GM23338 (cell line): Measurements from ENCODE around the gene USP32. TPM values are rescaled to one million over a fixed set of nuclear protein-coding genes. Genes with fewer than 3 reads are reported as not detected.

ENCODE experiments used
- ATAC-seq: fragments of 200-7000 bp; cut with Tn5 transposase; 3 replicates; pipeline ENCODE4 v1.9.1; 2020
- DNase-seq: peaks from one replicate; pipeline ENCODE4 v3.0.0-alpha.2; 2015; ENCODE audit warnings: low spot score
- H2AFZ ChIP-seq: fragments of 200-600 bp; sonication (generic); 2 replicates; pipeline ENCODE4 v1.8.0; 2016; ENCODE audit warnings: antibody characterized with exemption, mild to moderate bottlenecking, moderate library complexity
- H3F3A ChIP-seq: fragments of 200-600 bp; sonication (generic); replicated peaks from 2 replicates; pipeline ENCODE4 v1.8.0; 2017; ENCODE audit warnings: antibody characterized with exemption, mixed run types, low read depth
- H3K27ac ChIP-seq: fragments of 200-600 bp; sonication (generic); 2 replicates; pipeline ENCODE4 v1.6.1; 2016; ENCODE audit warnings: low read depth
- H3K27me3 ChIP-seq: fragments of 200-600 bp; sonication (generic); 2 replicates; pipeline ENCODE4 v1.8.0; 2016; ENCODE audit warnings: mild to moderate bottlenecking, mixed run types, moderate library complexity; ENCODE audit not compliant: insufficient read depth
- H3K36me3 ChIP-seq: fragments of 200-600 bp; sonication (generic); 2 replicates; pipeline ENCODE4 v1.8.0; 2016; ENCODE audit warnings: mild to moderate bottlenecking; ENCODE audit not compliant: insufficient read depth
- H3K4me1 ChIP-seq: fragments of 200-600 bp; sonication (generic); 2 replicates; pipeline ENCODE4 v1.8.0; 2016; ENCODE audit warnings: mild to moderate bottlenecking, moderate library complexity; ENCODE audit not compliant: insufficient read depth
- H3K4me2 ChIP-seq: fragments of 200-600 bp; sonication (generic); 2 replicates; pipeline ENCODE4 v1.7.1; 2017; ENCODE audit warnings: mixed run types
- H3K4me3 ChIP-seq: fragments of 200-600 bp; sonication (generic); 2 replicates; pipeline ENCODE4 v1.6.1; 2016; ENCODE audit warnings: mixed run types
- H3K79me2 ChIP-seq: fragments of 200-600 bp; sonication (generic); replicated peaks from 2 replicates; pipeline ENCODE4 v1.8.0; 2017; ENCODE audit warnings: mild to moderate bottlenecking; ENCODE audit not compliant: insufficient read depth
- H3K9me2 ChIP-seq: fragments of 200-600 bp; sonication (generic); 2 replicates; pipeline ENCODE4 v1.8.0; 2017; ENCODE audit not compliant: insufficient read depth
- H4K20me1 ChIP-seq: fragments of 200-600 bp; sonication (generic); replicated peaks from 2 replicates; pipeline ENCODE4 v1.8.0; 2017; ENCODE audit warnings: mild to moderate bottlenecking; ENCODE audit not compliant: insufficient read depth
- H3K27ac Mint-ChIP-seq: 2 replicates; pipeline ENCODE4 v1.8.0; 2020; ENCODE audit warnings: inconsistent platforms, mild to moderate bottlenecking, moderate library complexity, mixed read lengths
- H3K27me3 Mint-ChIP-seq: 3 replicates; pipeline ENCODE4 v1.8.0; 2022; ENCODE audit warnings: low read depth, mild to moderate bottlenecking, moderate library complexity, mixed read lengths, inconsistent platforms; ENCODE audit not compliant: insufficient read depth, poor library complexity
- H3K36me3 Mint-ChIP-seq: 3 replicates; pipeline ENCODE4 v1.8.0; 2021; ENCODE audit warnings: low read depth, mild to moderate bottlenecking, inconsistent platforms, moderate library complexity, mixed read lengths
- H3K4me1 Mint-ChIP-seq: 3 replicates; pipeline ENCODE4 v1.8.0; 2020; ENCODE audit warnings: mild to moderate bottlenecking, inconsistent platforms, mixed read lengths
- H3K4me3 Mint-ChIP-seq: 3 replicates; pipeline ENCODE4 v1.8.0; 2021; ENCODE audit warnings: moderate library complexity, mild to moderate bottlenecking, inconsistent platforms, mixed read lengths
- H3K9me3 Mint-ChIP-seq: 3 replicates; pipeline ENCODE4 v1.8.0; 2020; ENCODE audit warnings: moderate library complexity, mild to moderate bottlenecking, inconsistent platforms, mixed read lengths
- EZH2 ChIP-seq: fragments of 200-600 bp; sonication (generic); IDR thresholded peaks from one replicate; pipeline ENCODE4 v1.8.0; 2017; ENCODE audit warnings: antibody characterized with exemption, mild to moderate bottlenecking, low read depth; ENCODE audit not compliant: unreplicated experiment
- EZH2phosphoT487 ChIP-seq: fragments of 200-600 bp; sonication (generic); IDR thresholded peaks from one replicate; pipeline ENCODE4 v1.8.1; 2018; ENCODE audit warnings: antibody characterized with exemption; ENCODE audit not compliant: unreplicated experiment
- JUNB ChIP-seq: IDR thresholded peaks from one replicate; pipeline ENCODE4 v1.6.1; 2016; ENCODE audit warnings: antibody characterized with exemption; ENCODE audit not compliant: unreplicated experiment
- NANOG ChIP-seq: IDR thresholded peaks from 2 replicates; pipeline ENCODE4 v1.6.1; 2016; ENCODE audit warnings: antibody characterized with exemption, borderline replicate concordance
- POLR2AphosphoS5 ChIP-seq: IDR thresholded peaks from 2 replicates; pipeline ENCODE4 v1.6.1; 2016; ENCODE audit warnings: antibody characterized with exemption, low read depth
- STAT1 ChIP-seq: IDR thresholded peaks from one replicate; pipeline ENCODE4 v1.6.1; 2016; ENCODE audit warnings: antibody characterized with exemption; ENCODE audit not compliant: unreplicated experiment
- ZNF114 ChIP-seq: fragments of 250-450 bp; sonication (Bioruptor Pico); IDR thresholded peaks from 2 replicates; pipeline ENCODE4 v1.5.0; 2020; ENCODE audit warnings: mild to moderate bottlenecking, moderate library complexity
- ZNF331 ChIP-seq: fragments of 250-450 bp; sonication (Bioruptor Pico); IDR thresholded peaks from 2 replicates; pipeline ENCODE4 v1.5.0; 2020; ENCODE audit warnings: low read depth, mild to moderate bottlenecking, moderate library complexity
- polyA plus RNA-seq: library from polyadenylated mRNA; unstranded; fragments of >200 nt; fragmentation: Nextera tagmentation; extraction: Ambion mirVana; gene quantifications from 2 replicates; pipeline ENCODE4 v1.2.1, GENCODE V29; 2016
- total RNA-seq: library from RNA; depleted of rRNA; stranded (reverse); fragments of >200 nt; shearing (Covaris generic); gene quantifications from 2 replicates; pipeline ENCODE4 v1.2.3, GENCODE V29; 2014
- TF ChIP-seq, protein P1 (sequence below): IDR thresholded peaks from 2 replicates; pipeline ENCODE4 v1.6.1; 2016; ENCODE audit warnings: antibody characterized with exemption
- TF ChIP-seq, protein P2 (sequence below): fragments of 250-450 bp; sonication (Bioruptor Pico); IDR thresholded peaks from 2 replicates; pipeline ENCODE4 v1.5.0; 2020; ENCODE audit warnings: mild to moderate bottlenecking, moderate library complexity
- TF ChIP-seq, protein P3 (sequence below): IDR thresholded peaks from one replicate; pipeline ENCODE4 v1.6.1; 2018; ENCODE audit warnings: antibody characterized with exemption; ENCODE audit not compliant: unreplicated experiment

Gene USP32
- total and polyA plus RNA-seq, 2 experiments from 2014 or later: 43.6 to 129 TPM

DNA sequence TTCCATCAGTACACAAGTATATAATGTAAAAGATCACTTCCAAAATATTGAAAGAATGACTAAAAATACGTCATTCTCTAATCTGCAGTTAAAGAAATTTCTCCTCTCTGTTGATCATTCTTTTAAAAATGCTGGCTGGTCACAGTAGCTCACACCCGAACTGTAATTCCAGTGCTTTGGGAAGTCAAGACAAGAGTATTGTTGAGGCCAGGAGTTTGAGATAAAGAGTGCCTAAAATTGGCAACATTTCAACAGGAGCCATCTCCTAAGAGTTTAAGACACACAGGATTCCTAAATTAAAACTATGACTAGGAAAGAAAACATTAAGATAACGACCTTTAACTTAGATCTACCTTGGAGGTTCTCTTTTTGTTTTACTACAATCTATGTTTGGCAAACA lies 4.5 kb upstream of the USP32 start:
- peaks cover 14% of the 10 kb centered on the region; the same call in 2 of the 3 replicates for H3K4me1 Mint-ChIP-seq
- no peaks in the 10 kb centered on the region for H3K9me3 Mint-ChIP-seq
- H3K4me1 ChIP-seq: peaks cover 4% of the 10 kb centered on the region; the same call in 1 of the 2 replicates
- no peak overlapping the region for H3K4me3 Mint-ChIP-seq
- no peaks in the 10 kb centered on the region for H3K27me3 ChIP-seq
- no peak overlapping the region for H3K27ac ChIP-seq
- no peak overlapping the region for H3K4me3 ChIP-seq
- no peak overlapping the region for H3K27ac Mint-ChIP-seq
- H3K27me3 Mint-ChIP-seq: peaks cover 3% of the 10 kb centered on the region
- H3K79me2 ChIP-seq: peaks cover 2% of the 10 kb centered on the region
- ATAC-seq: no peak
- no peaks in the 10 kb centered on the region for H3K36me3 ChIP-seq
- DNase-seq: no peak
- 0 out of 2 replicates have a peak, but pooled peaks cover 4% of the 10 kb centered on the region for H3F3A ChIP-seq
- TF ChIP-seq EZH2 (no peak), EZH2phosphoT487 (no peak), STAT1 (no peak), NANOG (no peak), ZNF114 (CRISPR knock-in tag) (no peak), POLR2AphosphoS5 (no peak), ZNF331 (no peak), JUNB (no peak)
- TF ChIP-seq, protein P1, sequence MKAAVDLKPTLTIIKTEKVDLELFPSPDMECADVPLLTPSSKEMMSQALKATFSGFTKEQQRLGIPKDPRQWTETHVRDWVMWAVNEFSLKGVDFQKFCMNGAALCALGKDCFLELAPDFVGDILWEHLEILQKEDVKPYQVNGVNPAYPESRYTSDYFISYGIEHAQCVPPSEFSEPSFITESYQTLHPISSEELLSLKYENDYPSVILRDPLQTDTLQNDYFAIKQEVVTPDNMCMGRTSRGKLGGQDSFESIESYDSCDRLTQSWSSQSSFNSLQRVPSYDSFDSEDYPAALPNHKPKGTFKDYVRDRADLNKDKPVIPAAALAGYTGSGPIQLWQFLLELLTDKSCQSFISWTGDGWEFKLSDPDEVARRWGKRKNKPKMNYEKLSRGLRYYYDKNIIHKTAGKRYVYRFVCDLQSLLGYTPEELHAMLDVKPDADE: no peak
- TF ChIP-seq, protein P2, sequence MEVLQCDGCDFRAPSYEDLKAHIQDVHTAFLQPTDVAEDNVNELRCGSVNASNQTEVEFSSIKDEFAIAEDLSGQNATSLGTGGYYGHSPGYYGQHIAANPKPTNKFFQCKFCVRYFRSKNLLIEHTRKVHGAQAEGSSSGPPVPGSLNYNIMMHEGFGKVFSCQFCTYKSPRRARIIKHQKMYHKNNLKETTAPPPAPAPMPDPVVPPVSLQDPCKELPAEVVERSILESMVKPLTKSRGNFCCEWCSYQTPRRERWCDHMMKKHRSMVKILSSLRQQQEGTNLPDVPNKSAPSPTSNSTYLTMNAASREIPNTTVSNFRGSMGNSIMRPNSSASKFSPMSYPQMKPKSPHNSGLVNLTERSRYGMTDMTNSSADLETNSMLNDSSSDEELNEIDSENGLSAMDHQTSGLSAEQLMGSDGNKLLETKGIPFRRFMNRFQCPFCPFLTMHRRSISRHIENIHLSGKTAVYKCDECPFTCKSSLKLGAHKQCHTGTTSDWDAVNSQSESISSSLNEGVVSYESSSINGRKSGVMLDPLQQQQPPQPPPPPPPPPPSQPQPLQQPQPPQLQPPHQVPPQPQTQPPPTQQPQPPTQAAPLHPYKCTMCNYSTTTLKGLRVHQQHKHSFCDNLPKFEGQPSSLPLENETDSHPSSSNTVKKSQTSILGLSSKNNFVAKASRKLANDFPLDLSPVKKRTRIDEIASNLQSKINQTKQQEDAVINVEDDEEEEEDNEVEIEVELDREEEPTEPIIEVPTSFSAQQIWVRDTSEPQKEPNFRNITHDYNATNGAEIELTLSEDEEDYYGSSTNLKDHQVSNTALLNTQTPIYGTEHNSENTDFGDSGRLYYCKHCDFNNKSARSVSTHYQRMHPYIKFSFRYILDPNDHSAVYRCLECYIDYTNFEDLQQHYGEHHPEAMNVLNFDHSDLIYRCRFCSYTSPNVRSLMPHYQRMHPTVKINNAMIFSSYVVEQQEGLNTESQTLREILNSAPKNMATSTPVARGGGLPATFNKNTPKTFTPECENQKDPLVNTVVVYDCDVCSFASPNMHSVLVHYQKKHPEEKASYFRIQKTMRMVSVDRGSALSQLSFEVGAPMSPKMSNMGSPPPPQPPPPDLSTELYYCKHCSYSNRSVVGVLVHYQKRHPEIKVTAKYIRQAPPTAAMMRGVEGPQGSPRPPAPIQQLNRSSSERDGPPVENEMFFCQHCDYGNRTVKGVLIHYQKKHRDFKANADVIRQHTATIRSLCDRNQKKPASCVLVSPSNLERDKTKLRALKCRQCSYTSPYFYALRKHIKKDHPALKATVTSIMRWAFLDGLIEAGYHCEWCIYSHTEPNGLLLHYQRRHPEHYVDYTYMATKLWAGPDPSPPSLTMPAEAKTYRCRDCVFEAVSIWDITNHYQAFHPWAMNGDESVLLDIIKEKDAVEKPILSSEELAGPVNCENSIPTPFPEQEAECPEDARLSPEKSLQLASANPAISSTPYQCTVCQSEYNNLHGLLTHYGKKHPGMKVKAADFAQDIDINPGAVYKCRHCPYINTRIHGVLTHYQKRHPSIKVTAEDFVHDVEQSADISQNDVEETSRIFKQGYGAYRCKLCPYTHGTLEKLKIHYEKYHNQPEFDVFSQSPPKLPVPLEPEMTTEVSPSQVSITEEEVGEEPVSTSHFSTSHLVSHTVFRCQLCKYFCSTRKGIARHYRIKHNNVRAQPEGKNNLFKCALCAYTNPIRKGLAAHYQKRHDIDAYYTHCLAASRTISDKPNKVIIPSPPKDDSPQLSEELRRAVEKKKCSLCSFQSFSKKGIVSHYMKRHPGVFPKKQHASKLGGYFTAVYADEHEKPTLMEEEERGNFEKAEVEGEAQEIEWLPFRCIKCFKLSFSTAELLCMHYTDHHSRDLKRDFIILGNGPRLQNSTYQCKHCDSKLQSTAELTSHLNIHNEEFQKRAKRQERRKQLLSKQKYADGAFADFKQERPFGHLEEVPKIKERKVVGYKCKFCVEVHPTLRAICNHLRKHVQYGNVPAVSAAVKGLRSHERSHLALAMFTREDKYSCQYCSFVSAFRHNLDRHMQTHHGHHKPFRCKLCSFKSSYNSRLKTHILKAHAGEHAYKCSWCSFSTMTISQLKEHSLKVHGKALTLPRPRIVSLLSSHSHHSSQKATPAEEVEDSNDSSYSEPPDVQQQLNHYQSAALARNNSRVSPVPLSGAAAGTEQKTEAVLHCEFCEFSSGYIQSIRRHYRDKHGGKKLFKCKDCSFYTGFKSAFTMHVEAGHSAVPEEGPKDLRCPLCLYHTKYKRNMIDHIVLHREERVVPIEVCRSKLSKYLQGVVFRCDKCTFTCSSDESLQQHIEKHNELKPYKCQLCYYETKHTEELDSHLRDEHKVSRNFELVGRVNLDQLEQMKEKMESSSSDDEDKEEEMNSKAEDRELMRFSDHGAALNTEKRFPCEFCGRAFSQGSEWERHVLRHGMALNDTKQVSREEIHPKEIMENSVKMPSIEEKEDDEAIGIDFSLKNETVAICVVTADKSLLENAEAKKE (CRISPR knock-in tag): no peak
- TF ChIP-seq, protein P3, sequence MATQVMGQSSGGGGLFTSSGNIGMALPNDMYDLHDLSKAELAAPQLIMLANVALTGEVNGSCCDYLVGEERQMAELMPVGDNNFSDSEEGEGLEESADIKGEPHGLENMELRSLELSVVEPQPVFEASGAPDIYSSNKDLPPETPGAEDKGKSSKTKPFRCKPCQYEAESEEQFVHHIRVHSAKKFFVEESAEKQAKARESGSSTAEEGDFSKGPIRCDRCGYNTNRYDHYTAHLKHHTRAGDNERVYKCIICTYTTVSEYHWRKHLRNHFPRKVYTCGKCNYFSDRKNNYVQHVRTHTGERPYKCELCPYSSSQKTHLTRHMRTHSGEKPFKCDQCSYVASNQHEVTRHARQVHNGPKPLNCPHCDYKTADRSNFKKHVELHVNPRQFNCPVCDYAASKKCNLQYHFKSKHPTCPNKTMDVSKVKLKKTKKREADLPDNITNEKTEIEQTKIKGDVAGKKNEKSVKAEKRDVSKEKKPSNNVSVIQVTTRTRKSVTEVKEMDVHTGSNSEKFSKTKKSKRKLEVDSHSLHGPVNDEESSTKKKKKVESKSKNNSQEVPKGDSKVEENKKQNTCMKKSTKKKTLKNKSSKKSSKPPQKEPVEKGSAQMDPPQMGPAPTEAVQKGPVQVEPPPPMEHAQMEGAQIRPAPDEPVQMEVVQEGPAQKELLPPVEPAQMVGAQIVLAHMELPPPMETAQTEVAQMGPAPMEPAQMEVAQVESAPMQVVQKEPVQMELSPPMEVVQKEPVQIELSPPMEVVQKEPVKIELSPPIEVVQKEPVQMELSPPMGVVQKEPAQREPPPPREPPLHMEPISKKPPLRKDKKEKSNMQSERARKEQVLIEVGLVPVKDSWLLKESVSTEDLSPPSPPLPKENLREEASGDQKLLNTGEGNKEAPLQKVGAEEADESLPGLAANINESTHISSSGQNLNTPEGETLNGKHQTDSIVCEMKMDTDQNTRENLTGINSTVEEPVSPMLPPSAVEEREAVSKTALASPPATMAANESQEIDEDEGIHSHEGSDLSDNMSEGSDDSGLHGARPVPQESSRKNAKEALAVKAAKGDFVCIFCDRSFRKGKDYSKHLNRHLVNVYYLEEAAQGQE: no peak
- no peaks in the 10 kb centered on the region for H4K20me1 ChIP-seq
- H2AFZ ChIP-seq: no peak overlapping the region
- no peaks in the 10 kb centered on the region for H3K9me2 ChIP-seq
- no peaks in the 10 kb centered on the region for H3K36me3 Mint-ChIP-seq
- no peak overlapping the region for H3K4me2 ChIP-seq
